Osteocyte (in vitro differentiated cells): ENCODE measurements around the gene RRAS2. TPM values are rescaled to one million over a fixed set of nuclear protein-coding genes. Genes with fewer than 3 reads are reported as not detected.
A peak's percentile ranks its signal among the peaks of the same experiment; 100 is the strongest.

Source experiments
- DNase-seq: peaks from one replicate; pipeline ENCODE4 v3.0.0; 2021; ENCODE audit warnings: mixed read lengths; ENCODE audit not compliant: unreplicated experiment; ENCODE audit errors: extremely low spot score
- H3K27ac Mint-ChIP-seq: one replicate; pipeline ENCODE4 v1.8.0; 2021; ENCODE audit warnings: mild to moderate bottlenecking, mixed read lengths; ENCODE audit not compliant: unreplicated experiment
- H3K27me3 Mint-ChIP-seq: one replicate; pipeline ENCODE4 v1.8.0; 2021; ENCODE audit warnings: mixed read lengths; ENCODE audit not compliant: unreplicated experiment
- H3K36me3 Mint-ChIP-seq: one replicate; pipeline ENCODE4 v1.8.0; 2021; ENCODE audit warnings: mixed read lengths; ENCODE audit not compliant: unreplicated experiment
- H3K4me1 Mint-ChIP-seq: one replicate; pipeline ENCODE4 v1.8.0; 2021; ENCODE audit warnings: mixed read lengths; ENCODE audit not compliant: unreplicated experiment
- H3K4me3 Mint-ChIP-seq: one replicate; pipeline ENCODE4 v1.8.0; 2021; ENCODE audit warnings: mild to moderate bottlenecking, moderate library complexity, mixed read lengths; ENCODE audit not compliant: unreplicated experiment
- H3K9me3 Mint-ChIP-seq: one replicate; pipeline ENCODE4 v1.8.0; 2021; ENCODE audit warnings: mixed read lengths; ENCODE audit not compliant: unreplicated experiment
- total RNA-seq: library from RNA; stranded (reverse); gene quantifications from 2 replicates; pipeline ENCODE4 v1.2.1, GENCODE V29; 2021
- TF ChIP-seq, protein P1 (sequence below): fragments of 200-600 bp; sonication (generic); IDR thresholded peaks from 2 replicates; pipeline ENCODE4 v1.5.0; 2021; ENCODE audit warnings: antibody characterized with exemption, mild to moderate bottlenecking, moderate library complexity

Gene RRAS2
- total RNA-seq, 1 donor from 2014 or later: 95.7 TPM

- Mint-ChIP-seq H3K27me3 (no peaks in the 10 kb centered on the region), H3K4me1 (peaks cover 12% of the 10 kb centered on the region), H3K27ac (no peak overlapping the region), H3K36me3 (no peaks in the 10 kb centered on the region), H3K9me3 (no peaks in the 10 kb centered on the region), H3K4me3 (no peak overlapping the region)
- no peak for DNase-seq
- TF ChIP-seq, protein P1, sequence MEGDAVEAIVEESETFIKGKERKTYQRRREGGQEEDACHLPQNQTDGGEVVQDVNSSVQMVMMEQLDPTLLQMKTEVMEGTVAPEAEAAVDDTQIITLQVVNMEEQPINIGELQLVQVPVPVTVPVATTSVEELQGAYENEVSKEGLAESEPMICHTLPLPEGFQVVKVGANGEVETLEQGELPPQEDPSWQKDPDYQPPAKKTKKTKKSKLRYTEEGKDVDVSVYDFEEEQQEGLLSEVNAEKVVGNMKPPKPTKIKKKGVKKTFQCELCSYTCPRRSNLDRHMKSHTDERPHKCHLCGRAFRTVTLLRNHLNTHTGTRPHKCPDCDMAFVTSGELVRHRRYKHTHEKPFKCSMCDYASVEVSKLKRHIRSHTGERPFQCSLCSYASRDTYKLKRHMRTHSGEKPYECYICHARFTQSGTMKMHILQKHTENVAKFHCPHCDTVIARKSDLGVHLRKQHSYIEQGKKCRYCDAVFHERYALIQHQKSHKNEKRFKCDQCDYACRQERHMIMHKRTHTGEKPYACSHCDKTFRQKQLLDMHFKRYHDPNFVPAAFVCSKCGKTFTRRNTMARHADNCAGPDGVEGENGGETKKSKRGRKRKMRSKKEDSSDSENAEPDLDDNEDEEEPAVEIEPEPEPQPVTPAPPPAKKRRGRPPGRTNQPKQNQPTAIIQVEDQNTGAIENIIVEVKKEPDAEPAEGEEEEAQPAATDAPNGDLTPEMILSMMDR: no peak
Observed at GRCh38 chr11:14362611-14363010, 3.6 kb upstream of the RRAS2 start.

- Mint-ChIP-seq H3K9me3 (no peaks in the 10 kb centered on the region), H3K4me1 (peaks cover 18% of the 10 kb centered on the region), H3K36me3 (no peaks in the 10 kb centered on the region), H3K27ac (no peak overlapping the region), H3K27me3 (no peaks in the 10 kb centered on the region), H3K4me3 (no peak overlapping the region)
- TF ChIP-seq, protein P1: no peak
- no peak for DNase-seq
Observed at GRCh38 chr11:14361951-14362350, 3.0 kb upstream of the RRAS2 start.

DNA sequence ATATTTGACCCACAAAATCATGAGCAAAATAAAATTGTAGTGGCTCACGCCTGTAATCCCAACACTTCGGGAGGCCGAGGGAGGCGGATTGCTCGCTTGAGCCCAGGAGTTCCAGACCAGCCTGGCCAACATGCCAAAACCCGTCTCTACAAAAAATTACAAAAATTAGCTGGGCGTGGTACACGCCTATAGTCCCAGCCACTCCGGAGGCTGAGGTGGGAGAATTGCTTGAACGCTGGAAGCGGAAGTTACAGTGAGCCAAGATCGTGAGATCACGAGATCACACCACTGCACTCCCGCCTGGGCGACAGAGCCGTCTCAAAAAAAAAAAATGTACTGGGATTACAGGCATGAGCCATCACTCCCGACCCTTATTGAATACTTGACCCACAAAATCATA lies 2.0 kb upstream of the RRAS2 start:
- Mint-ChIP-seq H3K9me3 (no peaks in the 10 kb centered on the region), H3K27ac (no peak overlapping the region), H3K4me3 (no peak overlapping the region), H3K4me1 (peaks cover 28% of the 10 kb centered on the region), H3K36me3 (no peaks in the 10 kb centered on the region), H3K27me3 (no peaks in the 10 kb centered on the region)
- TF ChIP-seq, protein P1: no peak
- no peak for DNase-seq

GRCh38 chr11:14359501-14360031 lies 583 bp upstream of the RRAS2 start:
- no peaks in the 10 kb centered on the region for H3K9me3 Mint-ChIP-seq
- peaks cover 38% of the 10 kb centered on the region for H3K4me1 Mint-ChIP-seq
- H3K36me3 Mint-ChIP-seq: no peaks in the 10 kb centered on the region
- H3K27me3 Mint-ChIP-seq: no peaks in the 10 kb centered on the region
- peak overlapping the region; percentile 66 for H3K4me3 Mint-ChIP-seq
- no peak for DNase-seq
- TF ChIP-seq, protein P1: no peak
- H3K27ac Mint-ChIP-seq: peak overlapping the region; percentile 2

- peaks cover 2% of the 10 kb centered on the region for H3K36me3 Mint-ChIP-seq
- peak overlapping the region; percentile 97 for H3K27ac Mint-ChIP-seq
- no peak for DNase-seq
- no peaks in the 10 kb centered on the region for H3K27me3 Mint-ChIP-seq
- peaks cover 46% of the 10 kb centered on the region for H3K4me1 Mint-ChIP-seq
- H3K9me3 Mint-ChIP-seq: no peaks in the 10 kb centered on the region
- peak overlapping the region; percentile 93 for H3K4me3 Mint-ChIP-seq
- TF ChIP-seq, protein P1: no peak
Observed at GRCh38 chr11:14357881-14358728, 878 bp downstream of the RRAS2 start.
